GM12864 (cell line): Measurements from ENCODE around the gene MRPL58.
A peak's percentile ranks its signal among the peaks of the same experiment; 100 is the strongest.
"Not testable (repeated sequence)": the region's sequence is repeated elsewhere in the genome, so short reads cannot be mapped to it uniquely, and the experiment has no call there.

Experiments
- DNase-seq: peaks from one replicate; pipeline ENCODE4 v3.0.0-alpha.2; 2011; ENCODE audit warnings: low read depth
- H3K4me3 ChIP-seq: 2 replicates; pipeline ENCODE4 v1.5.1; 2011; ENCODE audit warnings: mild to moderate bottlenecking, low read depth, low read length, control low read depth
- TF ChIP-seq, protein P1 (sequence below): IDR thresholded peaks from 2 replicates; pipeline ENCODE4 v1.5.1; 2011; ENCODE audit warnings: low read depth, mild to moderate bottlenecking, moderate library complexity, low read length, control low read depth, inconsistent platforms; ENCODE audit errors: missing control alignments

The MRPL58 gene

GRCh38 chr17:75019710-75020109, 7.2 kb downstream of the MRPL58 start:
- DNase-seq: no peak
- TF ChIP-seq, protein P1, sequence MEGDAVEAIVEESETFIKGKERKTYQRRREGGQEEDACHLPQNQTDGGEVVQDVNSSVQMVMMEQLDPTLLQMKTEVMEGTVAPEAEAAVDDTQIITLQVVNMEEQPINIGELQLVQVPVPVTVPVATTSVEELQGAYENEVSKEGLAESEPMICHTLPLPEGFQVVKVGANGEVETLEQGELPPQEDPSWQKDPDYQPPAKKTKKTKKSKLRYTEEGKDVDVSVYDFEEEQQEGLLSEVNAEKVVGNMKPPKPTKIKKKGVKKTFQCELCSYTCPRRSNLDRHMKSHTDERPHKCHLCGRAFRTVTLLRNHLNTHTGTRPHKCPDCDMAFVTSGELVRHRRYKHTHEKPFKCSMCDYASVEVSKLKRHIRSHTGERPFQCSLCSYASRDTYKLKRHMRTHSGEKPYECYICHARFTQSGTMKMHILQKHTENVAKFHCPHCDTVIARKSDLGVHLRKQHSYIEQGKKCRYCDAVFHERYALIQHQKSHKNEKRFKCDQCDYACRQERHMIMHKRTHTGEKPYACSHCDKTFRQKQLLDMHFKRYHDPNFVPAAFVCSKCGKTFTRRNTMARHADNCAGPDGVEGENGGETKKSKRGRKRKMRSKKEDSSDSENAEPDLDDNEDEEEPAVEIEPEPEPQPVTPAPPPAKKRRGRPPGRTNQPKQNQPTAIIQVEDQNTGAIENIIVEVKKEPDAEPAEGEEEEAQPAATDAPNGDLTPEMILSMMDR: no peak
- H3K4me3 ChIP-seq: no peak overlapping the region

DNA sequence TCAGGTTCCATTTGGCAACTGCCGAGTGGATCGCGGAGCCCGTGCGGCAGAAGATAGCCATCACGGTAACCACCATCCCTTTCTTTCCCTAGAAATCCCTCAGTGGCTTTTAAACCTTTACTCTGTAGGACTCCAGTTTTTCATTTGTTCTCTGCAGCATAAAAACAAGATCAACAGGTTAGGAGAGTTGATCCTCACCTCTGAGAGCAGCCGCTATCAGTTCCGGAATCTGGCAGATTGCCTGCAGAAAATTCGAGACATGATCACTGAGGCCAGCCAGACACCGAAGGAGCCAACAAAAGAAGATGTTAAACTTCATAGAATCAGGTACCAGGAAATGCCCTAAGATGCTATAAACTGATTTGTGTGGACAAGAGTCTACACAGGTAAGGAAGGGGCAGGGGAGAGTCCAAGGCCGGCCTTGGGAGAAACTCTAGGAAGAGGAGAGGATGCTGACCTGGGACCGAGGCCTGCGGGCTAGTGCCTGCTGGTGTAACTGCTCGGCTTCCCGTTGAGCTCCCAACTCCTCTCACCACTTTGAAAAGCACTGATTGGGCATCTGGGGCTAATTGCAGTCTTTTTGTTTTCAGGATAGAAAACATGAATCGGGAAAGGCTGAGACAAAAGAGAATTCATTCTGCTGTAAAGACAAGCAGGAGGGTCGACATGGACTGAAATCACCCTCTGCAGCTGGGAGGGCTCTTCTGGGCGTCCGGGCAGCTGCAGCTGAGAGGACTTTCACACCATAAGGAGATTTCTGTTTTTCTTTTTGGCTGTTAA, 8.1 kb downstream of the MRPL58 start:
- no peak for DNase-seq
- no peak overlapping the region for H3K4me3 ChIP-seq
- TF ChIP-seq, protein P1: no peak

GRCh38 chr17:75024686-75025397, 12.4 kb downstream of the MRPL58 start:
- DNase-seq: no peak
- no peak overlapping the region for H3K4me3 ChIP-seq
- TF ChIP-seq, protein P1: no peak

- not testable (repeated sequence) for H3K4me3 ChIP-seq, DNase-seq
Measured at GRCh38 chr17:75025398-75025734, 12.9 kb downstream of the MRPL58 start.

DNA sequence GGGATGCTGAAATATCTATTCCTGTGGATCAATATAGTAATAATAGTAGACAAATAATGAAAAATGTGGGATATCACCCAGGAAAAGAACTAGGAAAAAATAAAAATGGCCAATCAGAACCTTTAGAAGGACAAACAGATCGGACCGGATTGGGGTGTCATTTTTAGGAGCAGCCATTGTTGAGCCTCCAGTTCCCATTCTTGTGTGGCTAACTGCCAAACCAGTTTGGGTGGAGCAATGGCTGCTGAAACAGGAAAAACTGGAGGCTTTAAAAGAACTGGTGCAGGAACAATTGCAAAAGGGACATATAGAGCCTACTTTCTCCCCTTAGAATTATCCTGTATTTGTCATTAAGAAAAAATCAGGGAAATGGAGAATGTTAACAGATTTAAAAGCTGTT, 14.2 kb downstream of the MRPL58 start:
- H3K4me3 ChIP-seq, DNase-seq: not testable (repeated sequence)

DNA sequence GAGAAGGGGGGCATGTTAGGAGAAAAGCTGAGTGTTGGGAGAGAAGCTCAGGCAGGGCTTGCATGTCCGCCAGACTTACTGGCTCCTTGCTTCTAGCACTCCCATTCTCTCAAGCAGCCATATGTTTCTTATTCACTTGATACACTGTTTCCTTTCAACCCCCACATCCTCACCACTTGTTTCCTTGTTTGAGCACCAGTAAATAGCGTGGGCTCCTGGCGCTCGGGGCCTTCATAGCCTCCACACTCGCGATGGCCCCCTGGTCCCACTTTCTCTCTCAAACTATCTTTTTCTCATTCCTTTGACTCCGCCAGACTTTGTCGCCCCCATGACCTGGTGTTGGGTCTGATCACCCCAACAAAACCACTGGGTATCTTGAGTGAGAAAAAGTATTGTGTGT, 17.7 kb downstream of the MRPL58 start:
- TF ChIP-seq, protein P1: no peak
- no peak for DNase-seq
- H3K4me3 ChIP-seq: no peak overlapping the region

- peak overlapping the region; percentile 22 for H3K4me3 ChIP-seq
- DNase-seq: no peak
- TF ChIP-seq, protein P1: no peak
Measured at GRCh38 chr17:75031972-75032719, 19.7 kb downstream of the MRPL58 start.
